ENCODE results near the gene MUC5B. TPM values are rescaled to one million over a fixed set of nuclear protein-coding genes. Genes with fewer than 3 reads are reported as not detected.
"Not testable (repeated sequence)": the region's sequence is repeated elsewhere in the genome, so short reads cannot be mapped to it uniquely, and the experiment has no call there.

MUC5B gene
- total RNA-seq, 1 experiment from 2014 or later = not detected

DNA sequence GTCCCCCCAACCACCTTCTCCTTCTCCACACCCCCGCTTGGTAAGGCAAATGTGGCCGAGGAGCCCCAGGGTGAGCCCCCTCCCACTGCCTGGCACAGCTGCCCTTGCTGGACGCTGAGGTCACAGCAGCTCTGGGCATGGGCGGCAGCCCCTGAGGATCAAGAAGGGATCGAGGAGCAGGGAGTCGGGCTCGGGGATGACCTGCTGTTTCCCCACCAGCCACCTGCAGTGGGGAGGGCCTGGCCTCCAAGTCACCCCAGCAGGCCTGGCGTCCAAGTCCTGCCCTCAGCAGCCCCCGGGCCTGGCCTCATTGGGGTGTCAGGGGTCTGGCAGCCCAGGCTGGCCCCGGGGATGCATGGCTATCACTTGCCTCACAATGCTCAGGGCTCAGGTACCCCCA, 41.4 kb upstream of the MUC5B start:
- no TSS peak for BruUV-seq (replicated peaks)

DNA sequence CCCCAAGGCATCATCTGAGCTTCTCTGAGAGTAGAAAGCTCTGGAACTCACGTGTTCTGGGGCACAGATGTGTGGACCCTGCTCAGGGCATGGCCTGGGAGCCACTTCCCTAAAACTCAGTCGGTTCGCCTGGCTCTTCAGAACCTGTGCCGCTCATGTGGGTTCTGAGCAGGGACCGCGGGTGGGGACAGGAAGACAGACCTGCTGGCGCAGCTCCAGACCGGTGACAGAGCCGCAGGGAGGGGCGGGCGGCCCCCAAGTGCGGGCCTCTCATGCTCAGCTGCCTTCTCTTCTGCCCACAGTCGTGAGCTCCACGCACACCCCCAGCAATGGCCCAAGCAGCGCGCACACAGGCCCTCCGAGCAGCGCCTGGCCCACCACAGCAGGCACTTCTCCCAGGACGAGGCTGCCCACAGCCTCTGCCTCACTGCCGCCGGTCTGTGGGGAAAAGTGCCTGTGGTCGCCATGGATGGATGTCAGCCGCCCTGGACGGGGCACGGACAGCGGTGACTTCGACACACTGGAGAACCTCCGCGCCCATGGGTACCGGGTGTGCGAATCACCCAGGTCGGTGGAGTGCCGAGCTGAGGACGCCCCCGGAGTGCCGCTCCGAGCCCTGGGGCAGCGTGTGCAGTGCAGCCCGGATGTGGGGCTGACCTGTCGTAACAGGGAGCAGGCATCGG, 40.9 kb upstream of the MUC5B start:
- TF ChIP-seq, protein P1, sequence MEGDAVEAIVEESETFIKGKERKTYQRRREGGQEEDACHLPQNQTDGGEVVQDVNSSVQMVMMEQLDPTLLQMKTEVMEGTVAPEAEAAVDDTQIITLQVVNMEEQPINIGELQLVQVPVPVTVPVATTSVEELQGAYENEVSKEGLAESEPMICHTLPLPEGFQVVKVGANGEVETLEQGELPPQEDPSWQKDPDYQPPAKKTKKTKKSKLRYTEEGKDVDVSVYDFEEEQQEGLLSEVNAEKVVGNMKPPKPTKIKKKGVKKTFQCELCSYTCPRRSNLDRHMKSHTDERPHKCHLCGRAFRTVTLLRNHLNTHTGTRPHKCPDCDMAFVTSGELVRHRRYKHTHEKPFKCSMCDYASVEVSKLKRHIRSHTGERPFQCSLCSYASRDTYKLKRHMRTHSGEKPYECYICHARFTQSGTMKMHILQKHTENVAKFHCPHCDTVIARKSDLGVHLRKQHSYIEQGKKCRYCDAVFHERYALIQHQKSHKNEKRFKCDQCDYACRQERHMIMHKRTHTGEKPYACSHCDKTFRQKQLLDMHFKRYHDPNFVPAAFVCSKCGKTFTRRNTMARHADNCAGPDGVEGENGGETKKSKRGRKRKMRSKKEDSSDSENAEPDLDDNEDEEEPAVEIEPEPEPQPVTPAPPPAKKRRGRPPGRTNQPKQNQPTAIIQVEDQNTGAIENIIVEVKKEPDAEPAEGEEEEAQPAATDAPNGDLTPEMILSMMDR (conservative IDR thresholded peaks at IDR 0.05; ENCODE audit: low read depth, low read length) = no peak
- no peak for TF ChIP-seq EZH2 (IDR thresholded peaks at IDR 0.05; ENCODE audit: borderline replicate concordance, low read depth, low read length, poor library complexity, severe bottlenecking)
- H3K4me3 ChIP-seq (ENCODE audit: low read depth, low read length, poor library complexity, severe bottlenecking) = no peak overlapping the region
- no peak for DNase-seq (ENCODE audit: low spot score)
- BruUV-seq (replicated peaks) = no TSS peak
- intact Hi-C loops (cut with micrococcal nuclease; ENCODE audit: unreplicated experiment) = no loop called here
- ChIA-PET CTCF (no interaction called here), POLR2A (ENCODE audit: low non-redundant PET) (no interaction called here)
- no peaks in the 10 kb centered on the region for H3K36me3 ChIP-seq (ENCODE audit: insufficient read depth, low read length, poor library complexity, severe bottlenecking)
- no peaks in the 10 kb centered on the region for H3K4me1 ChIP-seq (ENCODE audit: insufficient read depth, low read length, poor library complexity, severe bottlenecking)
- H3K27me3 ChIP-seq (replicated peaks; ENCODE audit: insufficient read depth, low read depth, low read length, poor library complexity) = no peaks in the 10 kb centered on the region
- no peak overlapping the region for H3K27ac ChIP-seq (ENCODE audit: low read depth, low read length, poor library complexity, severe bottlenecking)
- H3K9me3 ChIP-seq (ENCODE audit: low read depth, low read length, poor library complexity, severe bottlenecking) = no peaks in the 10 kb centered on the region

More for the DNA sequence above, 41.4 kb upstream of the MUC5B start:
- H3K27me3 ChIP-seq (replicated peaks; ENCODE audit: insufficient read depth, low read depth, low read length, poor library complexity) = no peaks in the 10 kb centered on the region
- POLR2A ChIA-PET (ENCODE audit: low non-redundant PET) = no interaction called here
- H3K9me3 ChIP-seq (ENCODE audit: low read depth, low read length, poor library complexity, severe bottlenecking) = no peaks in the 10 kb centered on the region
- CTCF ChIA-PET = no interaction called here
- no peak for DNase-seq (ENCODE audit: low spot score)
- no peaks in the 10 kb centered on the region for H3K4me1 ChIP-seq (ENCODE audit: insufficient read depth, low read length, poor library complexity, severe bottlenecking)
- TF ChIP-seq EZH2 (IDR thresholded peaks at IDR 0.05; ENCODE audit: borderline replicate concordance, low read depth, low read length, poor library complexity, severe bottlenecking) = no peak
- TF ChIP-seq, protein P1 (conservative IDR thresholded peaks at IDR 0.05; ENCODE audit: low read depth, low read length) = no peak
- no peak overlapping the region for H3K27ac ChIP-seq (ENCODE audit: low read depth, low read length, poor library complexity, severe bottlenecking)
- intact Hi-C loops (cut with micrococcal nuclease; ENCODE audit: unreplicated experiment) = no loop called here
- H3K36me3 ChIP-seq (ENCODE audit: insufficient read depth, low read length, poor library complexity, severe bottlenecking) = no peaks in the 10 kb centered on the region
- H3K4me3 ChIP-seq (ENCODE audit: low read depth, low read length, poor library complexity, severe bottlenecking) = no peak overlapping the region

DNA sequence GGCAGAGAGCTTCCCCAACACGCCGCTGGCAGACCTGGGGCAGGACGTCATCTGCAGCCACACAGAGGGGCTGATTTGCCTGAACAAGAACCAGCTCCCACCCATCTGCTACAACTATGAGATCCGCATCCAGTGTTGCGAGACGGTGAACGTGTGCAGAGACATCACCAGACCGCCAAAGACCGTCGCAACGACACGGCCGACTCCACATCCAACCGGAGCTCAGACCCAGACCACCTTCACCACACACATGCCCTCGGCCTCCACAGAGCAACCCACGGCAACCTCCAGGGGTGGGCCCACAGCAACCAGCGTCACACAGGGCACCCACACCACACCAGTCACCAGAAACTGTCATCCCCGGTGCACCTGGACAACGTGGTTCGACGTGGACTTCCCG, 38.7 kb upstream of the MUC5B start:
- H3K27ac ChIP-seq (ENCODE audit: low read depth, low read length, poor library complexity, severe bottlenecking); CTCF ChIA-PET; H3K4me1 ChIP-seq (ENCODE audit: insufficient read depth, low read length, poor library complexity, severe bottlenecking); H3K36me3 ChIP-seq (ENCODE audit: insufficient read depth, low read length, poor library complexity, severe bottlenecking); DNase-seq (ENCODE audit: low spot score); BruUV-seq (replicated peaks); POLR2A ChIA-PET (ENCODE audit: low non-redundant PET); H3K9me3 ChIP-seq (ENCODE audit: low read depth, low read length, poor library complexity, severe bottlenecking); H3K4me3 ChIP-seq (ENCODE audit: low read depth, low read length, poor library complexity, severe bottlenecking); intact Hi-C loops (cut with micrococcal nuclease; ENCODE audit: unreplicated experiment); H3K27me3 ChIP-seq (replicated peaks; ENCODE audit: insufficient read depth, low read depth, low read length, poor library complexity): not testable (repeated sequence)

DNA sequence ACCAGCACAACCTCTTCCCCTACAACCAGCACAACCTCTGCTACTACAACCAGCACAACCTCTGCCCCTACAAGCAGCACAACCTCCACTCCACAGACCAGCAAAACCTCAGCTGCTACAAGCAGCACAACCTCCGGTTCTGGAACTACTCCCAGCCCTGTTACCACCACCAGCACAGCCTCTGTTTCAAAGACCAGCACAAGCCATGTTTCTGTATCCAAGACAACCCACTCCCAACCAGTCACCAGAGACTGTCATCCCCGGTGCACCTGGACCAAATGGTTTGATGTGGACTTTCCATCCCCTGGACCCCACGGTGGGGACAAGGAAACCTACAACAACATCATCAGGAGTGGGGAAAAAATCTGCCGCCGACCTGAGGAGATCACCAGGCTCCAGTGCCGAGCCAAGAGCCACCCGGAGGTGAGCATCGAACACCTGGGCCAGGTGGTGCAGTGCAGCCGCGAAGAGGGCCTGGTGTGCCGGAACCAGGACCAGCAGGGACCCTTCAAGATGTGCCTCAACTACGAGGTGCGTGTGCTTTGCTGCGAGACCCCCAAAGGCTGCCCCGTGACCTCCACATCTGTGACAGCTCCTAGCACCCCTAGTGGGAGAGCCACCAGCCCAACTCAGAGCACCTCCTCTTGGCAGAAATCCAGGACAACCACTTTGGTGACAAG, 34.3 kb upstream of the MUC5B start:
- H3K4me3 ChIP-seq (ENCODE audit: low read depth, low read length, poor library complexity, severe bottlenecking); H3K27me3 ChIP-seq (replicated peaks; ENCODE audit: insufficient read depth, low read depth, low read length, poor library complexity); H3K4me1 ChIP-seq (ENCODE audit: insufficient read depth, low read length, poor library complexity, severe bottlenecking); H3K36me3 ChIP-seq (ENCODE audit: insufficient read depth, low read length, poor library complexity, severe bottlenecking); intact Hi-C loops (cut with micrococcal nuclease; ENCODE audit: unreplicated experiment); DNase-seq (ENCODE audit: low spot score); POLR2A ChIA-PET (ENCODE audit: low non-redundant PET); H3K27ac ChIP-seq (ENCODE audit: low read depth, low read length, poor library complexity, severe bottlenecking); BruUV-seq (replicated peaks); H3K9me3 ChIP-seq (ENCODE audit: low read depth, low read length, poor library complexity, severe bottlenecking); CTCF ChIA-PET: not testable (repeated sequence)

DNA sequence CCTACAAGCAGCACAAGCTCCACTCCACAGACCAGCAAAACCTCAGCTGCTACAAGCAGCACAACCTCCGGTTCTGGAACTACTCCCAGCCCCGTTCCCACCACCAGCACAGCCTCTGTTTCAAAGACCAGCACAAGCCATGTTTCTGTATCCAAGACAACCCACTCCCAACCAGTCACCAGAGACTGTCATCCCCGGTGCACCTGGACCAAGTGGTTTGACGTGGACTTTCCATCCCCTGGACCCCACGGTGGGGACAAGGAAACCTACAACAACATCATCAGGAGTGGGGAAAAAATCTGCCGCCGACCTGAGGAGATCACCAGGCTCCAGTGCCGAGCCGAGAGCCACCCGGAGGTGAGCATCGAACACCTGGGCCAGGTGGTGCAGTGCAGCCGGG, 33.0 kb upstream of the MUC5B start:
- H3K4me3 ChIP-seq (ENCODE audit: low read depth, low read length, poor library complexity, severe bottlenecking); POLR2A ChIA-PET (ENCODE audit: low non-redundant PET); H3K27me3 ChIP-seq (replicated peaks; ENCODE audit: insufficient read depth, low read depth, low read length, poor library complexity); H3K4me1 ChIP-seq (ENCODE audit: insufficient read depth, low read length, poor library complexity, severe bottlenecking); H3K9me3 ChIP-seq (ENCODE audit: low read depth, low read length, poor library complexity, severe bottlenecking); H3K36me3 ChIP-seq (ENCODE audit: insufficient read depth, low read length, poor library complexity, severe bottlenecking); H3K27ac ChIP-seq (ENCODE audit: low read depth, low read length, poor library complexity, severe bottlenecking); CTCF ChIA-PET; intact Hi-C loops (cut with micrococcal nuclease; ENCODE audit: unreplicated experiment); BruUV-seq (replicated peaks); DNase-seq (ENCODE audit: low spot score): not testable (repeated sequence)

DNA sequence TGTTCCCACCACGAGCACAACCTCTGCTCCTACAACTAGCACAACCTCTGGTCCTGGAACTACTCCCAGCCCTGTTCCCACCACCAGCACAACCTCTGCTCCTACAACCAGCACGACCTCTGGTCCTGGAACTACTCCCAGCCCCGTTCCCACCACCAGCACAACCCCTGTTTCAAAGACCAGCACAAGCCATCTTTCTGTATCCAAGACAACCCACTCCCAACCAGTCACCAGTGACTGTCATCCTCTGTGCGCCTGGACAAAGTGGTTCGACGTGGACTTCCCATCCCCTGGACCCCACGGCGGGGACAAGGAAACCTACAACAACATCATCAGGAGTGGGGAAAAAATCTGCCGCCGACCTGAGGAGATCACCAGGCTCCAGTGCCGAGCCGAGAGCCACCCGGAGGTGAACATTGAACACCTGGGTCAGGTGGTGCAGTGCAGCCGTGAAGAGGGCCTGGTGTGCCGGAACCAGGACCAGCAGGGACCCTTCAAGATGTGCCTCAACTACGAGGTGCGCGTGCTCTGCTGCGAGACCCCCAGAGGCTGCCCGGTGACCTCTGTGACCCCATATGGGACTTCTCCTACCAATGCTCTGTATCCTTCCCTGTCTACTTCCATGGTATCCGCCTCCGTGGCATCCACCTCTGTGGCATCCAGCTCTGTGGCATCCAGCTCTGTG, 30.9 kb upstream of the MUC5B start:
- H3K27ac ChIP-seq (ENCODE audit: low read depth, low read length, poor library complexity, severe bottlenecking); BruUV-seq (replicated peaks); H3K9me3 ChIP-seq (ENCODE audit: low read depth, low read length, poor library complexity, severe bottlenecking); POLR2A ChIA-PET (ENCODE audit: low non-redundant PET); CTCF ChIA-PET; H3K4me3 ChIP-seq (ENCODE audit: low read depth, low read length, poor library complexity, severe bottlenecking); H3K4me1 ChIP-seq (ENCODE audit: insufficient read depth, low read length, poor library complexity, severe bottlenecking); H3K27me3 ChIP-seq (replicated peaks; ENCODE audit: insufficient read depth, low read depth, low read length, poor library complexity); H3K36me3 ChIP-seq (ENCODE audit: insufficient read depth, low read length, poor library complexity, severe bottlenecking); intact Hi-C loops (cut with micrococcal nuclease; ENCODE audit: unreplicated experiment); DNase-seq (ENCODE audit: low spot score): not testable (repeated sequence)
